Neutrophil (primary cell): ENCODE data around the gene ZDHHC6.
"Not testable (repeated sequence)": the region's sequence is repeated elsewhere in the genome, so short reads cannot be mapped to it uniquely, and the experiment has no call there.

Experiments
- H3K27ac ChIP-seq: fragments of 200-600 bp; sonication (generic); 2 replicates; pipeline ENCODE4 v1.5.1; 2016; ENCODE audit warnings: mild to moderate bottlenecking, moderate library complexity
- H3K27me3 ChIP-seq: fragments of 200-600 bp; sonication (generic); 2 replicates; pipeline ENCODE4 v1.6.0; 2016; ENCODE audit warnings: mild to moderate bottlenecking
- H3K36me3 ChIP-seq: fragments of 200-600 bp; sonication (generic); 2 replicates; pipeline ENCODE4 v1.5.1; 2017
- H3K4me1 ChIP-seq, 2 experiments: fragments of 200-600 bp in 1 of 2; sonication (generic) in 1 of 2; 1 replicate in 1 of 2; 2 replicates in 1 of 2; pipeline versions ENCODE4 v1.5.1 to v1.6.1; 2013 to 2016; ENCODE audit warnings: low read depth in 1 of 2, low read length in 1 of 2, mild to moderate bottlenecking in 1 of 2, moderate library complexity in 1 of 2; ENCODE audit not compliant: control insufficient read depth in 1 of 2, insufficient read depth in 1 of 2
- H3K4me3 ChIP-seq, 2 experiments: fragments of 200-600 bp in 1 of 2; sonication (generic) in 1 of 2; 1 replicate in 1 of 2; 2 replicates in 1 of 2; pipeline ENCODE4 v1.5.1; 2013 to 2016; ENCODE audit warnings: low read depth in 1 of 2, low read length in 1 of 2, mild to moderate bottlenecking in 1 of 2, moderate library complexity in 1 of 2
- H3K9me3 ChIP-seq: fragments of 200-600 bp; sonication (generic); 2 replicates; pipeline ENCODE4 v1.5.1; 2016
- CTCF ChIP-seq: fragments of 200-600 bp; sonication (generic); IDR thresholded peaks from 2 replicates; pipeline ENCODE4 v1.5.1; 2016; ENCODE audit warnings: antibody characterized with exemption

The ZDHHC6 gene

GRCh38 chr10:112393341-112393740, 53.4 kb downstream of the ZDHHC6 start:
- Histone ChIP-seq H3K36me3 (peaks cover 27% of the 10 kb centered on the region), H3K4me1 (peaks cover 9 to 24% of the 10 kb centered on the region in 2 experiments), H3K9me3 (no peaks in the 10 kb centered on the region), H3K27me3 (no peaks in the 10 kb centered on the region), H3K27ac (no peak overlapping the region), H3K4me3 (no peak overlapping the region)
- TF ChIP-seq CTCF: no peak

- Histone ChIP-seq H3K36me3 (peaks cover 5% of the 10 kb centered on the region), H3K9me3 (no peaks in the 10 kb centered on the region), H3K27ac (no peak overlapping the region), H3K27me3 (no peaks in the 10 kb centered on the region), H3K4me3 (no peak overlapping the region), H3K4me1 (peaks cover 9 to 24% of the 10 kb centered on the region in 2 experiments)
- no peak for TF ChIP-seq CTCF
Measured at GRCh38 chr10:112390125-112390703, 56.5 kb downstream of the ZDHHC6 start.

- H3K27me3 ChIP-seq: no peaks in the 10 kb centered on the region
- H3K36me3 ChIP-seq: no peaks in the 10 kb centered on the region
- H3K4me1 ChIP-seq: peaks cover 9 to 24% of the 10 kb centered on the region in 2 experiments
- H3K4me3 ChIP-seq: no peak overlapping the region
- H3K9me3 ChIP-seq: no peaks in the 10 kb centered on the region
- H3K27ac ChIP-seq: peak overlapping the region; percentile 37
- TF ChIP-seq CTCF: no peak
Measured at GRCh38 chr10:112389271-112389822, 57.4 kb downstream of the ZDHHC6 start.

- no peak for TF ChIP-seq CTCF
- no peaks in the 10 kb centered on the region for H3K27me3 ChIP-seq
- H3K27ac ChIP-seq: no peak overlapping the region
- H3K9me3 ChIP-seq: no peaks in the 10 kb centered on the region
- no peaks in the 10 kb centered on the region for H3K36me3 ChIP-seq
- no peak overlapping the region for H3K4me3 ChIP-seq
- peaks cover 9 to 24% of the 10 kb centered on the region in 2 experiments for H3K4me1 ChIP-seq
Measured at GRCh38 chr10:112388548-112388947, 58.2 kb downstream of the ZDHHC6 start.

- H3K27me3 ChIP-seq, H3K27ac ChIP-seq, H3K36me3 ChIP-seq, H3K9me3 ChIP-seq, H3K4me3 ChIP-seq: not testable (repeated sequence)
- H3K4me1 ChIP-seq: peaks cover 9 to 24% of the 10 kb centered on the region in 2 experiments
Measured at GRCh38 chr10:112388056-112388455, 58.7 kb downstream of the ZDHHC6 start.

- peaks cover 9 to 17% of the 10 kb centered on the region in 2 experiments for H3K4me1 ChIP-seq
- no peak overlapping the region for H3K27ac ChIP-seq
- TF ChIP-seq CTCF: no peak
- H3K4me3 ChIP-seq: no peak overlapping the region
- no peaks in the 10 kb centered on the region for H3K9me3 ChIP-seq
- H3K36me3 ChIP-seq: no peaks in the 10 kb centered on the region
- no peaks in the 10 kb centered on the region for H3K27me3 ChIP-seq
Measured at GRCh38 chr10:112385201-112385600, 61.5 kb downstream of the ZDHHC6 start.
